CD14-positive monocyte (primary cell): ENCODE results near the gene RAB43. TPM values are rescaled to one million over a fixed set of nuclear protein-coding genes. Genes with fewer than 3 reads are reported as not detected.
A peak's percentile ranks its signal among the peaks of the same experiment; 100 is the strongest.
"Not testable (repeated sequence)": the region's sequence is repeated elsewhere in the genome, so short reads cannot be mapped to it uniquely, and the experiment has no call there.

Source experiments
- DNase-seq, 3 donors: peaks; one replicate each; pipeline ENCODE4 v3.0.0-alpha.2; 2011 to 2022
- H2AFZ ChIP-seq: 2 replicates; pipeline ENCODE4 v1.6.0; 2012; ENCODE audit warnings: mild to moderate bottlenecking, low read depth, low read length, inconsistent platforms; ENCODE audit not compliant: insufficient read depth, poor library complexity, severe bottlenecking
- H3K27ac ChIP-seq, 2 donors: 1 replicate in 1 of 2; 2 replicates in 1 of 2; pipeline ENCODE4 v1.5.1; 2012 to 2013; ENCODE audit warnings: low read length in 2 of 2, control low read depth in 1 of 2, inconsistent platforms in 1 of 2, low read depth in 1 of 2, mild to moderate bottlenecking in 1 of 2
- H3K27me3 ChIP-seq, 2 donors: one replicate each; pipeline versions ENCODE4 v1.6.0 to v1.6.1; 2011 to 2013; ENCODE audit warnings: low read length in 2 of 2; ENCODE audit not compliant: control insufficient read depth in 2 of 2, insufficient read depth in 2 of 2
- H3K36me3 ChIP-seq, 2 donors: replicated peaks in 1 of 2; 1 replicate in 1 of 2; 2 replicates in 1 of 2; pipeline versions ENCODE4 v1.5.1 to v1.6.1; 2012 to 2013; ENCODE audit warnings: low read length in 2 of 2, control low read depth in 1 of 2, inconsistent platforms in 1 of 2, mild to moderate bottlenecking in 1 of 2; ENCODE audit not compliant: insufficient read depth in 2 of 2, control insufficient read depth in 1 of 2
- H3K4me1 ChIP-seq, 2 donors: 1 replicate in 1 of 2; 2 replicates in 1 of 2; pipeline versions ENCODE4 v1.5.1 to v1.6.1; 2012 to 2013; ENCODE audit warnings: low read length in 2 of 2, control low read depth in 1 of 2, inconsistent platforms in 1 of 2, mild to moderate bottlenecking in 1 of 2, moderate library complexity in 1 of 2; ENCODE audit not compliant: insufficient read depth in 2 of 2, control insufficient read depth in 1 of 2
- H3K4me2 ChIP-seq: replicated peaks from 2 replicates; pipeline ENCODE3; 2012; ENCODE audit warnings: low read length, moderate library complexity, mild to moderate bottlenecking; ENCODE audit not compliant: poor library complexity, severe bottlenecking; ENCODE audit errors: extremely low read depth
- H3K4me3 ChIP-seq, 3 experiments: fragments of 200-600 bp in 1 of 3; sonication (generic) in 1 of 3; replicated peaks in 1 of 3; 1 replicate in 2 of 3; 2 replicates in 1 of 3; pipeline ENCODE4 v1.5.1; 2011 to 2013; ENCODE audit warnings: low read length in 3 of 3, mild to moderate bottlenecking in 3 of 3, control low read depth in 2 of 3, low read depth in 2 of 3, inconsistent platforms in 1 of 3, moderate library complexity in 1 of 3
- H3K79me2 ChIP-seq: 2 replicates; pipeline ENCODE4 v1.6.0; 2012; ENCODE audit warnings: mild to moderate bottlenecking, control low read depth, inconsistent platforms, low read length, moderate library complexity; ENCODE audit not compliant: insufficient read depth
- H3K9ac ChIP-seq: 2 replicates; pipeline ENCODE4 v1.6.0; 2017; ENCODE audit warnings: low read length, mild to moderate bottlenecking; ENCODE audit not compliant: insufficient read depth, poor library complexity, severe bottlenecking
- H3K9me3 ChIP-seq, 2 donors: replicated peaks in 1 of 2; 1 replicate in 1 of 2; 2 replicates in 1 of 2; pipeline versions ENCODE4 v1.5.1 to v1.6.1; 2012 to 2013; ENCODE audit warnings: low read length in 2 of 2, control low read depth in 1 of 2; ENCODE audit not compliant: control insufficient read depth in 1 of 2, insufficient read depth in 1 of 2
- H4K20me1 ChIP-seq: 2 replicates; pipeline ENCODE4 v1.6.0; 2012; ENCODE audit warnings: mild to moderate bottlenecking, low read length, control low read depth, moderate library complexity; ENCODE audit not compliant: insufficient read depth
- H3K27ac Mint-ChIP-seq, 7 donors: one replicate each; pipeline ENCODE4 v1.8.0; 2020; ENCODE audit warnings: mild to moderate bottlenecking in 7 of 7, mixed read lengths in 7 of 7, moderate library complexity in 6 of 7, inconsistent platforms in 2 of 7
- H3K27me3 Mint-ChIP-seq, 3 donors: one replicate each; pipeline ENCODE4 v1.8.0; 2021 to 2022; ENCODE audit warnings: low read depth in 3 of 3, mild to moderate bottlenecking in 3 of 3, mixed read lengths in 3 of 3, moderate library complexity in 3 of 3, inconsistent platforms in 1 of 3
- H3K36me3 Mint-ChIP-seq, 2 donors: one replicate each; pipeline ENCODE4 v1.8.0; 2020; ENCODE audit warnings: mixed read lengths in 2 of 2, inconsistent platforms in 1 of 2, mild to moderate bottlenecking in 1 of 2
- H3K4me1 Mint-ChIP-seq: one replicate; pipeline ENCODE4 v1.8.0; 2020; ENCODE audit warnings: mild to moderate bottlenecking, mixed read lengths
- H3K4me3 Mint-ChIP-seq, 2 donors: one replicate each; pipeline ENCODE4 v1.8.0; 2020; ENCODE audit warnings: mild to moderate bottlenecking in 2 of 2, mixed read lengths in 2 of 2, moderate library complexity in 1 of 2
- H3K9me3 Mint-ChIP-seq, 7 donors: one replicate each; pipeline ENCODE4 v1.8.0; 2020 to 2022; ENCODE audit warnings: mixed read lengths in 7 of 7, mild to moderate bottlenecking in 6 of 7, moderate library complexity in 6 of 7, inconsistent platforms in 2 of 7
- WGBS: methylation state at CpG from one replicate; pipeline ENCODE4 v1.1.5; 2013; ENCODE audit warnings: missing lambda C conversion rate; ENCODE audit not compliant: insufficient coverage; 5-methylcytosine and 5-hydroxymethylcytosine counted together
- intact Hi-C, 2 donors: fragments of 100-400 bp; cut with micrococcal nuclease; formaldehyde crosslinking; loops; one replicate each; pipeline versions ENCODE4 v1.15.0 to v1.15.1; 2023
- polyA minus RNA-seq: library from RNA; depleted of rRNA, polyadenylated mRNA; stranded (reverse); fragments of >200 nt; gene quantifications from 2 replicates; pipeline ENCODE4 v1.2.3, GENCODE V29; 2012
- polyA plus RNA-seq, 3 donors: library from polyadenylated mRNA; depleted of rRNA in 1 of 3; unstranded in 2 of 3; stranded (reverse) in 1 of 3; fragments of 300-500 nt in 2 of 3; fragments of >200 nt in 1 of 3; fragmentation: Illumina TruSeq in 2 of 3; gene quantifications; 1 replicate in 2 of 3; 2 replicates in 1 of 3; pipeline ENCODE4 v1.2.3, GENCODE V29; 2012 to 2021
- total RNA-seq, 12 experiments: library from RNA in 1 of 12; stranded (reverse) in 1 of 12; fragments of 120-200 nt in 1 of 12; gene quantifications; one replicate each; pipeline ENCODE4 v1.2.4 and lab custom pipeline; 2013 to 2026; ENCODE audit warnings: mixed read lengths in 6 of 12, inconsistent platforms in 1 of 12
- TF ChIP-seq, protein P1 (sequence below): fragments of 200-600 bp; IDR thresholded peaks from one replicate; pipeline ENCODE4 v1.8.0; 2022; ENCODE audit warnings: antibody characterized with exemption, mild to moderate bottlenecking

Gene RAB43
- total RNA-seq (2013), result 15.6 TPM
- polyA plus RNA-seq (10 to 100 TPM in 1 of 3 donors, 1 to 10 TPM in 2; 7.1 to 15.5 (median 8.5) TPM), polyA minus RNA-seq (17.5 and 23.8 TPM in 2 replicates), total RNA-seq (lab: John Stamatoyannopoulos, UW) (0.42 to 3.4 (median 1.9) reads per million in 11 experiments)

- H3K27ac Mint-ChIP-seq, result peak within 1 kb of the TSS; percentile 84 to 96 (median 92)
- Histone ChIP-seq H3K4me2 (peak within 1 kb of the TSS; percentile 92), H3K4me3 (peak within 1 kb of the TSS; percentile 83 to 96 (median 94)), H3K9me3 (no peaks in the 10 kb centered on the region), H3K27ac (peak within 1 kb of the TSS; percentile 92 to 95), H3K9ac (peak within 1 kb of the TSS; percentile 93), H3K79me2 (peaks cover 35% of the 10 kb centered on the region), H3K27me3 (no peaks in the 10 kb centered on the region), H2AFZ (peak within 1 kb of the TSS; percentile 41), H3K36me3 (peaks cover 15 to 38% of the 10 kb centered on the region in 2 donors), H3K4me1 (peaks cover 32 to 39% of the 10 kb centered on the region in 2 donors), H4K20me1 (peaks cover 62% of the 10 kb centered on the region)
- intact Hi-C loops, result no loop called here
- peak within 1 kb of the TSS; percentile 87 to 90 for H3K4me3 Mint-ChIP-seq
- peaks cover 6 to 14% (median 12%) of the 10 kb centered on the region in 3 donors for H3K27me3 Mint-ChIP-seq
- peak; percentile 37 to 54 (median 41) for DNase-seq
- peaks cover 38 to 47% of the 10 kb centered on the region in 2 donors for H3K36me3 Mint-ChIP-seq
- peaks cover 47% of the 10 kb centered on the region for H3K4me1 Mint-ChIP-seq
- H3K9me3 Mint-ChIP-seq, result peaks cover 0 to 4% (median 0%) of the 10 kb centered on the region in 7 donors
- WGBS, result 11% methylated on average over 55 of the region's 60 CpGs
- TF ChIP-seq, protein P1, sequence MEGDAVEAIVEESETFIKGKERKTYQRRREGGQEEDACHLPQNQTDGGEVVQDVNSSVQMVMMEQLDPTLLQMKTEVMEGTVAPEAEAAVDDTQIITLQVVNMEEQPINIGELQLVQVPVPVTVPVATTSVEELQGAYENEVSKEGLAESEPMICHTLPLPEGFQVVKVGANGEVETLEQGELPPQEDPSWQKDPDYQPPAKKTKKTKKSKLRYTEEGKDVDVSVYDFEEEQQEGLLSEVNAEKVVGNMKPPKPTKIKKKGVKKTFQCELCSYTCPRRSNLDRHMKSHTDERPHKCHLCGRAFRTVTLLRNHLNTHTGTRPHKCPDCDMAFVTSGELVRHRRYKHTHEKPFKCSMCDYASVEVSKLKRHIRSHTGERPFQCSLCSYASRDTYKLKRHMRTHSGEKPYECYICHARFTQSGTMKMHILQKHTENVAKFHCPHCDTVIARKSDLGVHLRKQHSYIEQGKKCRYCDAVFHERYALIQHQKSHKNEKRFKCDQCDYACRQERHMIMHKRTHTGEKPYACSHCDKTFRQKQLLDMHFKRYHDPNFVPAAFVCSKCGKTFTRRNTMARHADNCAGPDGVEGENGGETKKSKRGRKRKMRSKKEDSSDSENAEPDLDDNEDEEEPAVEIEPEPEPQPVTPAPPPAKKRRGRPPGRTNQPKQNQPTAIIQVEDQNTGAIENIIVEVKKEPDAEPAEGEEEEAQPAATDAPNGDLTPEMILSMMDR, result no peak
Measured at GRCh38 chr3:129121792-129122411, at the start of gene RAB43. Gene RAB43, minus strand, starts transcription at chr3:129121804. Its CDS starts 315 bp downstream, at chr3:129121489.

DNA sequence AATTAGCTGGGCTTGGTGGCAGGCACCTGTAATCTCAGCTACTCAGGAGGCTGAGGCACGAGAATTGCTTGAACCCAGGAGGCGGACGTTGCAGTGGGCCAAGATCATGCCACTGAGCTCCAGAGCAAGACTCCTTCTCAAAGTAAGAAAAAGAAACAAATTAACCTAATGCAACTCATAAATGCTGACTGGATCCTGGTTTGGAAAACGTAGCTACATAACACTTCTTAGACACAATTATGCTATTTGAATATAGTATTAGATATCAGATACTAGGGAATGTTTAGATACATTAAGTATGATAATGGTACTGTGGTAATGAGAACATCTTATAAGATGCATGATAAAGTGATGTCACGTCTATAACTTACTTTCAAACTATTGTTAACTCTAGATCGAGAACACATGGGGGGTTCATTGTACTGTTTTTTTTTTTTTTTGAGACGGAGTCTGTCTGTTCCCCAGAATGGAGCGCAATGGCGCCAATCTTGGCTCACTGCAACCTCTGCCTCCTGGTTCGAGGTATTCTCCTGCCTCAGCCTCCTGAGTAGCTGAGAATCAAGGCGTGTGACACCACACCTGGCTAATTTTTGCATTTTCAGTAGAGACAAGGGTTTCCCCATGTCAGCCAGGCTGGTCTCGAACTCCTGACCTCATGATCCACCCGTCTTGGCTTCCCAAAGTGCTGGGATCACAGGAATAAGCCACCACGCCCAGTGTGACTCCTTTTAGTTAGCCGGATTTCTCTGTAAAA is 45.2 kb upstream of the RAB43 start:
- Mint-ChIP-seq H3K27ac (peak overlapping the region in 2 of 7 donors; percentile 27 to 30), H3K36me3 (peaks cover 50 to 66% of the 10 kb centered on the region in 2 donors), H3K4me3 (no peak overlapping the region), H3K9me3 (no peaks in the 10 kb centered on the region), H3K27me3 (no peaks in the 10 kb centered on the region), H3K4me1 (peaks cover 16% of the 10 kb centered on the region)
- Histone ChIP-seq H3K4me3 (no peak overlapping the region), H3K79me2 (peaks cover 46% of the 10 kb centered on the region), H3K36me3 (peaks cover 57 to 59% of the 10 kb centered on the region in 2 donors), H3K4me1 (peaks cover 14 to 18% of the 10 kb centered on the region in 2 donors), H3K27ac (no peak overlapping the region), H3K9me3 (no peaks in the 10 kb centered on the region), H3K27me3 (no peaks in the 10 kb centered on the region), H3K9ac (no peak overlapping the region), H4K20me1 (peaks cover 71% of the 10 kb centered on the region), H3K4me2 (no peak overlapping the region), H2AFZ (no peak overlapping the region)
- TF ChIP-seq, protein P1, result no peak
- intact Hi-C loops, result no loop called here
- no peak for DNase-seq
- 93% methylated on average over 11 of the region's 15 CpGs for WGBS

DNA sequence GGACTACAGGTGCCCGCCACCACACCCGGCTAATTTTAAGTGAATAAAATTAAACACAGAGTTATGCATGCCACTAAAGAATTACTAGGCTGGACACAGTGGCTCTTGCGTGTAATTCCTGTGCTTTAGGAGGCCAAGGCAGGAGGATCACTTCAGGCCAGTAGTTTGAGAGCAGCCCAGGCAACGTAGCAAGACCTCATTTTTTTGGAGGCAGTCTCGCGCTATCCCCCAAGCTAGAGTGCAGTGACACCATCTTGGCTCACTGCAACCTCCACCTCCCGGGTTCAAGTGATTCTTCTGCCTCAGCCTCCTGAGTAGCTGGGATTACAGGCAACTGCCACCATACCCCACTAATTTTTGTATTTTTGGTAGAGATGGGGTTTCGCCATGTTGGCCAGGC is 44.0 kb upstream of the RAB43 start:
- H3K27me3 ChIP-seq, intact Hi-C loops, DNase-seq, H3K27me3 Mint-ChIP-seq, H3K27ac ChIP-seq, H2AFZ ChIP-seq, H3K9me3 Mint-ChIP-seq, H3K4me3 Mint-ChIP-seq, H3K4me3 ChIP-seq, H3K9me3 ChIP-seq, H3K4me2 ChIP-seq, H3K9ac ChIP-seq: not testable (repeated sequence)
- Mint-ChIP-seq H3K36me3 (peaks cover 41 to 55% of the 10 kb centered on the region in 2 donors), H3K27ac (peak overlapping the region in 3 of 7 donors; percentile 55 to 73 (median 62)), H3K4me1 (peaks cover 16% of the 10 kb centered on the region)
- Histone ChIP-seq H4K20me1 (peaks cover 59% of the 10 kb centered on the region), H3K4me1 (peaks cover 15 to 20% of the 10 kb centered on the region in 2 donors), H3K79me2 (peaks cover 35% of the 10 kb centered on the region), H3K36me3 (peaks cover 45 to 48% of the 10 kb centered on the region in 2 donors)
- WGBS, result 98% methylated on average over 6 of the region's 8 CpGs
